Thyroid gland (tissue), 4 donors: ENCODE measurements around the gene SLC45A2.

Experiments used
- CTCF ChIP-seq, 6 experiments: fragments of 200-600 bp in 3 of 6; fragments of 450-650 bp in 3 of 6; sonication (generic) in 3 of 6; IDR thresholded peaks; one replicate each; pipeline ENCODE4 v1.5.1; 2016 to 2019; ENCODE audit warnings: antibody characterized with exemption in 6 of 6, mild to moderate bottlenecking in 2 of 6, inconsistent platforms in 1 of 6, moderate library complexity in 1 of 6
- POLR2A ChIP-seq, 2 donors: fragments of 450-650 bp; IDR thresholded peaks; one replicate each; pipeline ENCODE4 v1.6.1; 2017; ENCODE audit warnings: antibody characterized with exemption in 2 of 2, mild to moderate bottlenecking in 2 of 2, moderate library complexity in 1 of 2

GRCh38 chr5:33978306-33978705 lies 6.2 kb downstream of the SLC45A2 start:
- TF ChIP-seq CTCF (IDR thresholded peaks at IDR 0.05) (no peak), POLR2A (IDR thresholded peaks at IDR 0.05) (no peak)
